Choroid plexus epithelial cell (primary cell): ENCODE data around the gene KRT77.

Source experiments
- DNase-seq: peaks from one replicate; pipeline ENCODE4 v3.0.0-alpha.2; 2010; ENCODE audit warnings: low read depth
- H3K4me3 ChIP-seq: 2 replicates; pipeline ENCODE4 v1.5.1; 2011; ENCODE audit warnings: low read depth, mild to moderate bottlenecking, control low read depth, low read length, moderate library complexity
- TF ChIP-seq, protein P1 (sequence below): conservative IDR thresholded peaks from 2 replicates; pipeline ENCODE4 v1.5.1; 2011; ENCODE audit warnings: low read depth, mild to moderate bottlenecking, control low read depth, inconsistent platforms, low read length, moderate library complexity

Gene KRT77

DNA sequence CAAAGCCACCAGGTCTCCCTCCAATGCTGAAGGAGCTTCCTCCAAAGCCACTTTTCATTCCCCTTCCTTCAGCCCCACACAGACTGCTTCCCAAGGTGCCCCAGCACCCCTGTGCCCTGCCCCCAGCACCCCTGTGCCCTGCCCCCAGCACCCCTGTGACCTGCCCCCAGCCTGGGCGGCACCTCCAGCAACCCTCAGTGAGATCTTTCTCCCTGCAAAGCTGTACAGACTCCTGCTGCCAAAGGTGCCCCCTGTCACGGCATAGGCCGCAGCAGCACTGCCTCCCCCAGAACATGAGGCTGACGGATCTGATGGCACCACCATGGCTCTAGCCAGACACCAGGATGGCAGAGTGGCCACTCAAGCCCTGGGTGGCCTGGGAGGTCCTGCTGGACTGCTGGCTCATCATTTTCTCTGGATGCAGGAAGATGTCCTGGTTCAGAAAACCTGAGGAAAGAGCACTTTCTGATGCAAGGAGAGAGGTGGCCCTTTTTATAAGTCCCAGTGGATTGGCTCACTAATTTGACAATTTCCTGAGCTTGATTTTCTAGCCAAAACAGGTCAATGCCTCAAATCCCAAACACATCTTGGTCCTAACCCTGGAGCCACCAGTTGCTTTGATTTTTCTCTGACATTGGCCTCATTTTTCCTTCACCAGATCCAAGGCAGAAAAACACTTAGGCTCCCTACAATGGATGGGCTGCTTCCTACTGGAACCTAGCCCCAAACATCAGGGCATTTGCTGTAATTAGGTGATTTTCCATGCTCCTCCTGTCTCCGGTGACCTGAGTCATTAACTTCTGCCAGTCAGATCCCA lies 32.7 kb upstream of the KRT77 start:
- TF ChIP-seq, protein P1, sequence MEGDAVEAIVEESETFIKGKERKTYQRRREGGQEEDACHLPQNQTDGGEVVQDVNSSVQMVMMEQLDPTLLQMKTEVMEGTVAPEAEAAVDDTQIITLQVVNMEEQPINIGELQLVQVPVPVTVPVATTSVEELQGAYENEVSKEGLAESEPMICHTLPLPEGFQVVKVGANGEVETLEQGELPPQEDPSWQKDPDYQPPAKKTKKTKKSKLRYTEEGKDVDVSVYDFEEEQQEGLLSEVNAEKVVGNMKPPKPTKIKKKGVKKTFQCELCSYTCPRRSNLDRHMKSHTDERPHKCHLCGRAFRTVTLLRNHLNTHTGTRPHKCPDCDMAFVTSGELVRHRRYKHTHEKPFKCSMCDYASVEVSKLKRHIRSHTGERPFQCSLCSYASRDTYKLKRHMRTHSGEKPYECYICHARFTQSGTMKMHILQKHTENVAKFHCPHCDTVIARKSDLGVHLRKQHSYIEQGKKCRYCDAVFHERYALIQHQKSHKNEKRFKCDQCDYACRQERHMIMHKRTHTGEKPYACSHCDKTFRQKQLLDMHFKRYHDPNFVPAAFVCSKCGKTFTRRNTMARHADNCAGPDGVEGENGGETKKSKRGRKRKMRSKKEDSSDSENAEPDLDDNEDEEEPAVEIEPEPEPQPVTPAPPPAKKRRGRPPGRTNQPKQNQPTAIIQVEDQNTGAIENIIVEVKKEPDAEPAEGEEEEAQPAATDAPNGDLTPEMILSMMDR, result no peak
- H3K4me3 ChIP-seq, result no peak overlapping the region
- no peak for DNase-seq

DNA sequence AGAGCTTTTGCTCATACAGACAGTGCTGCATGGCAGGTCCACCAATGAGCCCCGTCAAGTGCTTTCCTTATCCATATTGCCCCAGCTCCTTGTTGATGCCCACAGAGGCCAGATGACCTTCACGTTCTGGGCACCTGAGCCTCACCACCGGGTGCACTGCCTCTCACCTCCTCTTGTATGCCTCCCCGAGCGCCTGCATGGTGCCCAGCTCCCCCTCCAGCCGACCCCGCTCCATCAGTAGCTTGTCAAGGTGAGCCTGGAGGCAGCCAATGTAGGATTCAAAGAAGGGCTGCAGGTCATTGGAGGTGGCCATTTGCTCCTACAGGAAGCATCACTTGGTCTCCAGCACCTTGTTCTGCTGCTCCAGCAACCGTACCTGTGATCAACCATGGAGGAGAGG lies 31.8 kb upstream of the KRT77 start:
- H3K4me3 ChIP-seq, result no peak overlapping the region
- TF ChIP-seq, protein P1, result no peak
- no peak for DNase-seq

- H3K4me3 ChIP-seq, result no peak overlapping the region
- DNase-seq, result no peak
- TF ChIP-seq, protein P1, result no peak
Measured at GRCh38 chr12:52730793-52731192, 27.5 kb upstream of the KRT77 start.

- no peak overlapping the region for H3K4me3 ChIP-seq
- TF ChIP-seq, protein P1, result no peak
- no peak for DNase-seq
Measured at GRCh38 chr12:52730383-52730782, 27.1 kb upstream of the KRT77 start.

- TF ChIP-seq, protein P1, result no peak
- DNase-seq, result no peak
- H3K4me3 ChIP-seq, result no peak overlapping the region
Measured at GRCh38 chr12:52729147-52729546, 25.8 kb upstream of the KRT77 start.

- H3K4me3 ChIP-seq, result no peak overlapping the region
- no peak for DNase-seq
- TF ChIP-seq, protein P1, result no peak
Measured at GRCh38 chr12:52728374-52728773, 25.1 kb upstream of the KRT77 start.

DNA sequence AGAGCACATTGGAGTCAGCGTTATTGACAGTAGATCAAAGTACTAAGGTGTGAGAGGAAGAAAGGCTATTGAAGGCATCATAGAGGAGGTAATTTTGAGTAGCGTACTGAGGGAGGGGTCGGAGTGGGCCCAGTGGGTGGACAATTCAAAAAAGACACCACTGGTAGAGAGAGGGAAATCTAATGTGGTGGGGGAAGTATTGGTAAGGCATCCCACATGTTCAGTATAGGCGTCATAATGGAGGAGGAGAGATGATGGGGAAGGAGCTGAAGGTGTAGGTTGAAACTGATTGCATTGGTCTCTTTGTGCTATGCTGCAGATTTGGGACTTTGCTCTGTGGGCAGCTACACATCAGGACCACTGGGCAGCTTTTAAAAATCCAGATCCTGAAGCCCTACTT lies 23.7 kb upstream of the KRT77 start:
- H3K4me3 ChIP-seq, result no peak overlapping the region
- TF ChIP-seq, protein P1, result no peak
- DNase-seq, result no peak
